ENCODE results near the gene CLEC6A.

CLEC6A gene

DNA sequence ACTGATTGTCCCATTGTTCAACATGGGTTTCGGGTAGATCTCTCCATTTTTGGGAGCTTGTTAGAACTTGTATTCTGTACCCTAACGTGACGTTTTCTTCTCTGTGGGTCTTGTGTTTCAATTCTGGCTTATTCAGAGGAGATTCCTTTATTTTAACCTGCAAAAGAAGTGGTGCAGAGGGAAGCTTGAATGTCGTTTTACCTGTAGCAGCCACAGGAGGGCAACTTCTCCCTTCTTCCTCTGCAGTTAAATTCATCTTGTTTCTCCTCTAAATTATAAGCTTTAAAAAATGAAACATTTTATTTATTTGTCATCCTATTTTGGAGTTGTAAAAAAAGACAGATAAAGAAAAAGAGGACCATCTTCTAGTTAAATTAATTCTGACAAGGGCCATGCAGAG is 43.9 kb downstream of the CLEC6A start:
- TF ChIP-seq, protein P1, sequence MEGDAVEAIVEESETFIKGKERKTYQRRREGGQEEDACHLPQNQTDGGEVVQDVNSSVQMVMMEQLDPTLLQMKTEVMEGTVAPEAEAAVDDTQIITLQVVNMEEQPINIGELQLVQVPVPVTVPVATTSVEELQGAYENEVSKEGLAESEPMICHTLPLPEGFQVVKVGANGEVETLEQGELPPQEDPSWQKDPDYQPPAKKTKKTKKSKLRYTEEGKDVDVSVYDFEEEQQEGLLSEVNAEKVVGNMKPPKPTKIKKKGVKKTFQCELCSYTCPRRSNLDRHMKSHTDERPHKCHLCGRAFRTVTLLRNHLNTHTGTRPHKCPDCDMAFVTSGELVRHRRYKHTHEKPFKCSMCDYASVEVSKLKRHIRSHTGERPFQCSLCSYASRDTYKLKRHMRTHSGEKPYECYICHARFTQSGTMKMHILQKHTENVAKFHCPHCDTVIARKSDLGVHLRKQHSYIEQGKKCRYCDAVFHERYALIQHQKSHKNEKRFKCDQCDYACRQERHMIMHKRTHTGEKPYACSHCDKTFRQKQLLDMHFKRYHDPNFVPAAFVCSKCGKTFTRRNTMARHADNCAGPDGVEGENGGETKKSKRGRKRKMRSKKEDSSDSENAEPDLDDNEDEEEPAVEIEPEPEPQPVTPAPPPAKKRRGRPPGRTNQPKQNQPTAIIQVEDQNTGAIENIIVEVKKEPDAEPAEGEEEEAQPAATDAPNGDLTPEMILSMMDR (IDR thresholded peaks at IDR 0.05; ENCODE audit: control insufficient read depth, extremely low read depth, insufficient read depth): no peak
- H3K4me3 ChIP-seq (ENCODE audit: low read depth, low read length): no peak overlapping the region
- DNase-seq (ENCODE audit: low read depth): no peak

DNA sequence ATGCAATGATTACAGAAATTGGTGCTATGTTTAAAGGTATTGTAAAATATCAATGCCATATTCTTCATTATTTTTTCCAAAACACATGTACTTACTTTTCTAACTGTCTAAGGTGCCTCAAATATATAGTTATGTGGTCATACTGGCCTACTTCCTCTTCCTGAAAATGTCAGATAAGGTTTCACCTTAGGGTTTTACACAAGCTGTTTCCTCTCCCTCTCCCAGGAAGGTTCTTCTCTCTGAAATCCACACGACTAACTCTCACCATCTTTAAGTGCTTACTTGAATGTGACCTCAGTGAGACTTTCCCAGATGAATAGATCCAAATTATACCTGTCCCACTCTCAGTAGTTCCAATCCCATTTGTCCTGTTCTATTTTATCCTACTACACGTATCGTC is 46.0 kb downstream of the CLEC6A start:
- TF ChIP-seq, protein P1 (IDR thresholded peaks at IDR 0.05; ENCODE audit: control insufficient read depth, extremely low read depth, insufficient read depth): no peak
- DNase-seq (ENCODE audit: low read depth): no peak
- H3K4me3 ChIP-seq (ENCODE audit: low read depth, low read length): no peak overlapping the region

DNA sequence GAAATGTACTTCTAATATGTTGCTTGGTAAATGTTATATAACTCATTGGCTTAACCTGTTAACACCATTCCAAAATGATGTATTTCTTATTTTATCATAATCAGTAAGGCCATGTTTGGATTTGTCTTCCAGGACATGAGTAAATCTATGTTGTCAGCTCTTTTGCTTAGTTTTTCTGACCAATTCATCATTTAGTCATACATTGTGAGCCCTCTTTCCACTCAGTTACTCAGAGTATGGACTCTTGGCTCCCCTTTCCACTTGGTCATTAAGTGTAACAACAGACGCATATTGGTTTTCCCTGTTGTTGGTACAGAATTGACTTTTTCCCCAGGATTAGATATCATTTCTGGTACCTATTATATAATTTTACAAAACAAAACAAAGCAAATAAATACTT is 48.6 kb downstream of the CLEC6A start:
- DNase-seq (ENCODE audit: low read depth): no peak
- TF ChIP-seq, protein P1 (IDR thresholded peaks at IDR 0.05; ENCODE audit: control insufficient read depth, extremely low read depth, insufficient read depth): no peak
- H3K4me3 ChIP-seq (ENCODE audit: low read depth, low read length): no peak overlapping the region

DNA sequence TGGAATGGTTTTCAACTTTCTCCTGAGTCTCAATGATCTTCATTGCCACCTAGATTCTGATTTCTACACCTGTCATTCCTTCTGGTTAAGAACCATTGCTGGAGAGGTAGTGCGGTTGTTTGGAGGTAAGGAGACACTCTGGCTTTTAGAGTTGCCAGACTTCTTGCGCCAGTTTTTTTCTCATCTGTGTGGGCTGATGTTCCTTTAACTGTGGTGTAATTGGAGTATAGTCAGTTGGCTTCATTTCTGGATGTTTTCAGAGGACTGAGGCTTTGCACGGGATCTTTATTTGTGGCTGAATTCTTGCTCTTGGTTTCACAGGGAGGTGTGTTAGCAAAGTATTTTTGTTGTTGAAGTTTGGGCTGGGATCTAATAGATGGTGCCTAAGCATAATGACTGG is 51.8 kb downstream of the CLEC6A start:
- H3K4me3 ChIP-seq (ENCODE audit: low read depth, low read length): no peak overlapping the region
- TF ChIP-seq, protein P1 (IDR thresholded peaks at IDR 0.05; ENCODE audit: control insufficient read depth, extremely low read depth, insufficient read depth): no peak
- no peak for DNase-seq (ENCODE audit: low read depth)

DNA sequence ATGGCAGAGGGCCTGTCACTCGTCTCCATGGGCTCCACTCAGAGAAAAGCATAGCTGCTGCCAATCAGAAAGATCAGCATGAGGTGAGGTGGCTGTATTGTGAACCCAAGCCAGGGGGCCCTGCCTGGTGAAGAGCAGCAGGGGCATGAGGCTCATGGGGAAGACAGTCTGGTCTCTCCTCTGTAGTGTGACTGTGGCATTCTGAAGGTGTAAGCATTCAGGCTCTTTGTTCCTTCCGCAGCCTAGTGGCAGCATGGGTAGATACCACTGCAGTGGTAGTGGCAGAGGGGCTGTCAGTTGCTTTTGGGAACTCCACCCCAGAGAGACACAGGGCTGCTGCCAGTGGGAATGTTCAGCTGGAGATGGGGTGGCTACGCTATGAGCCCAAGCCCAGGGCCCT is 52.5 kb downstream of the CLEC6A start:
- no peak for DNase-seq (ENCODE audit: low read depth)
- TF ChIP-seq, protein P1 (IDR thresholded peaks at IDR 0.05; ENCODE audit: control insufficient read depth, extremely low read depth, insufficient read depth): no peak
- no peak overlapping the region for H3K4me3 ChIP-seq (ENCODE audit: low read depth, low read length)

DNA sequence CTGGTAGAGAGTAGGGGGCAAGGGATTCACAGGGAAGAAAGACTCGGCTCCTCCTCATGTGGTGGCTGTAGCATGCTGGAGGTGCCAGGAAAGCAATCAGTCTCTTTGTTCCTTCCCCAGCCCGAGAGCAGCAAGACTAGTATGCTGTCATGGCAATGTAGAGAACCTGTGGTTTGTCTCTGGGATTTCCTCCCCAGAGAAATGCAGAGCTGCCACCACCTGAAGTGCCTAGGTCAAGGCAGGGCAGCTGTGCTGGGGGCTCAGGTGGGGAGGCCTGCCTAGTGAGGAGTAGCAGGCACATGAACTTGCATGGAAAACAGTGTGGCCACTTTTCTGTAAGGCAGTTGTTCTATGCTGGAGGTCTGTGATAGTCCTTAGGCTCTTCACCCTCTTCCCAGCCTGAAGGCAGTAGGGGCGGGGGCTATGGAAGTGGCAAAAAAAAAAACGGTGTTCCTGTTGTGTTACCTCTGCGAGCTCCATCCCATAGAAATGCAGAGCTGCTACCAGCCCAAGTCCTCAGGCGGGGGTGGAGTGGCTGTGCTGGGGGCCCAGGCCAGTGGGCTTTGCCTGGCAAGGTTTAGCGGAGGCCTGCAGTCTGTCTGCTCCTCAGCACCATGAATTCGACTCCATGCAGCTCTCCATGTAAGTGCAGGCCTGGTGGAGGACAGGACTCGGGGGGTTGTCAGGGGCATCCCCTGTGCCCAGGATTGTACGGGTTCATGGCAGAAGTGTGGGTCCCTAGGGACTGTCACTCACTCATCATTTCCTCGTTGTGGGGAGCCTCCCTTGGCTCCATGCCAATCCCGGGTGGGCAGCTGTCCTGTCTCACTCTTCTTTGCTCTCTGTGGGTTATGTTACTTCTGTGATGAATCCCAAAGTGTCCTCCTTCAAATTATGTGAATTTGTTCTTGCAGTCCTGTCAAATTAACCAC is 53.4 kb downstream of the CLEC6A start:
- DNase-seq (ENCODE audit: low read depth): no peak
- H3K4me3 ChIP-seq (ENCODE audit: low read depth, low read length): no peak overlapping the region
- TF ChIP-seq, protein P1 (IDR thresholded peaks at IDR 0.05; ENCODE audit: control insufficient read depth, extremely low read depth, insufficient read depth): no peak

DNA sequence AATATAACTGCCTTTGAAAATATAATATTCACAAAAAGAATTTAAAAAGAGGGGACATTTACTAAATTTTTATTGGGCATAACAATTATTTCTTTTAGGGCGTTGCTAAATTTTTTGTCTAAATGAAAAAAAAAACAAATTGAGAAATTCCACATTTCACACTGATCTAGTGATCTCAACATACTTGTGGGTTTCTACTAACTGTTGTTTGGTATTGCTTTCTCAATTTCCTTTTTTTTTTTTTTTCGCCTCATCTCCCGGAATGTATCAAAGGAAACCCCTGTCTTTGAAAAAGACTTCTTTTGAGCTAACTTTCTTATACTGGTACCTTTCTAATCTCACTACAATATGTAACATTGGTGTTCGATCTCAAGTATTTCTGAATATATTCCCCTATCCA is 57.5 kb downstream of the CLEC6A start, which contains the start of gene CLEC4D:
Gene CLEC4D (plus strand): TSS at position 248 of the 400 bp plus-strand sequence. CDS start 230 bp downstream, outside the sequence.
- TF ChIP-seq, protein P1 (IDR thresholded peaks at IDR 0.05; ENCODE audit: control insufficient read depth, extremely low read depth, insufficient read depth): no peak
- DNase-seq (ENCODE audit: low read depth): no peak
- H3K4me3 ChIP-seq (ENCODE audit: low read depth, low read length): no peak within 1 kb of the TSS

Measured in LNCaP clone FGC (cell line).